K562 (cell line): ENCODE data around the gene NSF. TPM values are rescaled to one million over a fixed set of nuclear protein-coding genes. Genes with fewer than 3 reads are reported as not detected.

ENCODE experiments used
- ATAC-seq: fragments of 200-7000 bp; cut with Tn5 transposase; 3 replicates; pipeline ENCODE4 v1.9.1; 2020; ENCODE audit warnings: moderate library complexity
- BruUV-seq: library from RNA; stranded (reverse); fragments of 400-500 nt; replicated peaks from 2 replicates; lab custom pipeline; 2021; lab: Mats Ljungman, UMichigan
- CTCF ChIA-PET: fragments of 300-600 bp; formaldehyde crosslinking; extraction: SDS; loops from one replicate; lab custom pipeline; 2021; ENCODE audit warnings: low intra/inter-chr PET ratio; lab: Yijun Ruan, JAX
- POLR2A ChIA-PET: fragments of 300-600, 350-650 bp; sonication (Branson Sonifier 250); formaldehyde crosslinking; extraction: SDS; loops from one replicate; lab custom pipeline; 2021; ENCODE audit warnings: antibody characterized with exemption, inconsistent platforms; lab: Yijun Ruan, JAX
- DNase-seq, 4 experiments: peaks; one replicate each; pipeline versions ENCODE4 v3.0.0 to v3.0.0-alpha.2; 2011 to 2018; ENCODE audit warnings: low spot score in 3 of 4, mixed read lengths in 3 of 4; ENCODE audit errors: extremely low read depth in 1 of 4
- FAIRE-seq: peaks from 2 replicates; lab custom pipeline; 2011; peaks lifted over from hg19 to GRCh38; lab: Jason Lieb, UNC
- H2AFZ ChIP-seq: 2 replicates; pipeline ENCODE4 v1.6.0; 2011; ENCODE audit warnings: low read depth, low read length, control low read depth, inconsistent platforms
- H3K27ac ChIP-seq: fragments of 200-600 bp; 3 replicates; pipeline ENCODE4 v1.8.0; 2011; ENCODE audit warnings: low read depth, mild to moderate bottlenecking, control low read depth, inconsistent platforms, low read length, moderate library complexity, mixed read lengths; ENCODE audit errors: extremely low read depth
- H3K27me3 ChIP-seq, 2 experiments: fragments of 300-600 bp in 1 of 2; 2 replicates in 1 of 2; 3 replicates in 1 of 2; pipeline versions ENCODE4 v1.6.0 to v1.8.0; 2011; ENCODE audit warnings: inconsistent platforms in 2 of 2, low read length in 2 of 2, mild to moderate bottlenecking in 1 of 2, mixed read lengths in 1 of 2, moderate library complexity in 1 of 2; ENCODE audit not compliant: control insufficient read depth in 2 of 2, insufficient read depth in 2 of 2
- H3K36me3 ChIP-seq: fragments of 300-600 bp; 3 replicates; pipeline ENCODE4 v1.8.0; 2011; ENCODE audit warnings: mild to moderate bottlenecking, low read length, inconsistent platforms; ENCODE audit not compliant: control insufficient read depth, insufficient read depth
- H3K4me1 ChIP-seq, 2 experiments: fragments of 200-600 bp in 1 of 2; replicated peaks in 1 of 2; 2 replicates in 1 of 2; 3 replicates in 1 of 2; pipeline versions ENCODE4 v1.5.1 to v1.8.0; 2011; ENCODE audit warnings: inconsistent platforms in 2 of 2, low read length in 2 of 2, mild to moderate bottlenecking in 1 of 2, mixed read lengths in 1 of 2, moderate library complexity in 1 of 2; ENCODE audit not compliant: control insufficient read depth in 2 of 2, insufficient read depth in 2 of 2
- H3K4me2 ChIP-seq: 2 replicates; pipeline ENCODE4 v1.6.1; 2011; ENCODE audit warnings: low read length, control low read depth, inconsistent platforms, mixed read lengths; ENCODE audit not compliant: insufficient read depth
- H3K4me3 ChIP-seq: fragments of 200-600 bp; sonication (generic), shearing (Covaris generic); 2 replicates; pipeline ENCODE4 v1.5.1; 2016; ENCODE audit warnings: control low read depth, inconsistent platforms
- H3K79me2 ChIP-seq: fragments of 200-600 bp; 3 replicates; pipeline ENCODE4 v1.8.0; 2011; ENCODE audit warnings: low read length, inconsistent platforms; ENCODE audit not compliant: control insufficient read depth, insufficient read depth
- H3K9ac ChIP-seq, 2 experiments: 2 replicates each; pipeline versions ENCODE4 v1.6.0 to v1.6.1; 2011; ENCODE audit warnings: low read depth in 2 of 2, low read length in 2 of 2, control low read depth in 1 of 2, inconsistent platforms in 1 of 2, mild to moderate bottlenecking in 1 of 2, mixed read lengths in 1 of 2; ENCODE audit not compliant: insufficient read depth in 1 of 2
- H3K9me1 ChIP-seq: one replicate; pipeline ENCODE4 v1.6.0; 2011; ENCODE audit warnings: inconsistent platforms, mild to moderate bottlenecking, low read length, moderate library complexity; ENCODE audit not compliant: control insufficient read depth, insufficient read depth
- H3K9me3 ChIP-seq: replicated peaks from 2 replicates; pipeline ENCODE4 v1.5.1; 2011; ENCODE audit warnings: low read depth, low read length, inconsistent platforms; ENCODE audit not compliant: control insufficient read depth, insufficient read depth
- H4K20me1 ChIP-seq: replicated peaks from 2 replicates; pipeline ENCODE4 v1.6.1; 2011; ENCODE audit warnings: low read length, inconsistent platforms, mixed read lengths; ENCODE audit not compliant: control insufficient read depth, insufficient read depth
- E2F1 ChIP-seq: sonication (generic); formaldehyde crosslinking; IDR thresholded peaks from 2 replicates; pipeline ENCODE4 v1.8.1; 2023; ENCODE audit warnings: mild to moderate bottlenecking, missing genetic modification reagents, moderate library complexity
- ESRRB ChIP-seq: fragments of 250-450 bp; sonication (Bioruptor Pico); IDR thresholded peaks from 2 replicates; pipeline ENCODE4 v1.5.0; 2020; ENCODE audit warnings: mild to moderate bottlenecking, moderate library complexity, borderline replicate concordance
- LEF1 ChIP-seq: fragments of 450-650 bp; IDR thresholded peaks from 2 replicates; pipeline ENCODE4 v1.6.1; 2016; ENCODE audit warnings: mild to moderate bottlenecking
- NR3C1 ChIP-seq: sonication (generic); formaldehyde crosslinking; IDR thresholded peaks from 2 replicates; pipeline ENCODE4 v1.8.1; 2022; ENCODE audit warnings: missing genetic modification reagents
- RHOXF2B ChIP-seq: fragments of 250-450 bp; sonication (Bioruptor Pico); conservative IDR thresholded peaks from 2 replicates; pipeline ENCODE4 v1.5.1; 2021
- SIX5 ChIP-seq, 2 experiments: IDR thresholded peaks; 2 replicates each; pipeline ENCODE4 v1.6.1; 2011; ENCODE audit warnings: low read length in 2 of 2, borderline replicate concordance in 1 of 2, low read depth in 1 of 2, mild to moderate bottlenecking in 1 of 2, moderate library complexity in 1 of 2; ENCODE audit not compliant: insufficient read depth in 1 of 2
- SMC3 ChIP-seq: conservative IDR thresholded peaks from 2 replicates; pipeline ENCODE4 v1.6.1; 2011; ENCODE audit warnings: low read depth, low read length, improper control_type of control experiment; ENCODE audit not compliant: insufficient read depth
- ZNF263 ChIP-seq: sonication (generic); formaldehyde crosslinking; IDR thresholded peaks from 2 replicates; pipeline ENCODE4 v1.8.0; 2022; ENCODE audit warnings: mild to moderate bottlenecking, missing genetic modification reagents, borderline replicate concordance
- ZNF445 ChIP-seq: fragments of 250-450 bp; sonication (Bioruptor Pico); IDR thresholded peaks from 2 replicates; pipeline ENCODE4 v1.4.0; 2020; ENCODE audit warnings: low read depth, mild to moderate bottlenecking, moderate library complexity
- WGBS: fragments of 100-300 bp; shearing (Covaris generic); methylation state at CpG from one replicate; pipeline ENCODE4 v1.1.6; 2016; ENCODE audit warnings: low coverage, mixed read lengths; ENCODE audit not compliant: insufficient coverage; ENCODE audit errors: missing lambda C conversion rate; 5-methylcytosine and 5-hydroxymethylcytosine counted together
- in situ Hi-C: fragments of 300-500 bp; cut with MboI; formaldehyde crosslinking; loops from 4 replicates; pipeline ENCODE4 v1.15.0; 2018; ENCODE audit warnings: inconsistent platforms, mixed read lengths
- intact Hi-C: fragments of 100-400 bp; cut with micrococcal nuclease; formaldehyde crosslinking; loops from 2 replicates; pipeline ENCODE4 v1.14.2; 2022
- polyA plus RNA-seq, 8 experiments: library from polyadenylated mRNA; depleted of rRNA in 4 of 8; stranded (reverse) in 5 of 8; unstranded in 3 of 8; fragments of >200 nt; fragmentation: Nextera tagmentation in 2 of 8; fragmentation: Illumina TruSeq in 1 of 8; extraction: Ambion mirVana in 2 of 8; extraction: Trizol in 1 of 8; gene quantifications; 2 replicates each; pipeline versions ENCODE4 v1.2.1 to v1.2.3, GENCODE V29; 2011 to 2014; ENCODE audit warnings: inconsistent platforms in 1 of 8, missing spikeins in 1 of 8
- total RNA-seq, 7 experiments: library from RNA; depleted of rRNA in 6 of 7; stranded (reverse); fragments of >200 nt in 6 of 7; fragmentation: Illumina TruSeq in 2 of 7; extraction: Trizol in 2 of 7; gene quantifications; 2 replicates each; pipeline versions ENCODE4 v1.2.1 to v1.2.3, GENCODE V29; 2011 to 2021; ENCODE audit warnings: low replicate concordance in 1 of 7

Gene NSF
- total and polyA plus RNA-seq, 9 of the 15 experiments (the other 6 are each of a cell fraction or from before 2014, with no cell fraction given), result 16.7 to 39.8 (median 36.7) TPM

- Histone ChIP-seq H2AFZ (no peak overlapping the region), H3K4me1 (peaks cover 29% of the 10 kb centered on the region in 2 experiments), H3K4me3 (no peak overlapping the region), H3K9ac (no peak overlapping the region; a peak in 1 of 4 replicates), H3K79me2 (no peaks in the 10 kb centered on the region), H3K27me3 (no peaks in the 10 kb centered on the region), H3K9me3 (no peaks in the 10 kb centered on the region), H4K20me1 (no peaks in the 10 kb centered on the region)
- WGBS, result 67% methylated on average over 3 of the region's 3 CpGs
- DNase-seq, result no peak
- BruUV-seq, result no TSS peak
- TF ChIP-seq ZNF263 (CRISPR knock-in tag) (peak; percentile 53; the same call in 1 of the 2 replicates), SIX5 (IDR thresholded peaks at IDR 0.05; ENCODE audit: borderline replicate concordance in 1 of 2, insufficient read depth in 1 of 2, low read depth in 1 of 2, low read length in 2 of 2) (no peak)
- TF ChIP-seq, all 486 proteins: peak for 1
- intact Hi-C loops, result no loop called here
- ATAC-seq, result no peak
- no peak for FAIRE-seq
- no peaks in the 10 kb centered on the region for H3K36me3 ChIP-seq
- in situ Hi-C loops, result no loop called here
- CTCF ChIA-PET, result no interaction called here
- H3K9me1 ChIP-seq, result no peaks in the 10 kb centered on the region
- H3K4me2 ChIP-seq, result no peak overlapping the region
- no peak overlapping the region for H3K27ac ChIP-seq
- POLR2A ChIA-PET, result interaction anchor here (1.0 kb wide), 1 partner anchor 13 kb away, joined by 3 read pairs; no protein-coding TSS in a partner anchor
These were observed 199.7 kb downstream of the NSF start for GRCh38 chr17:46790216-46790615.

- Histone ChIP-seq H3K27me3 (no peaks in the 10 kb centered on the region), H3K9me1 (no peaks in the 10 kb centered on the region), H4K20me1 (no peaks in the 10 kb centered on the region), H3K4me2 (no peak overlapping the region), H3K27ac (no peak overlapping the region), H3K36me3 (no peaks in the 10 kb centered on the region), H3K4me3 (no peak overlapping the region), H3K79me2 (no peaks in the 10 kb centered on the region), H3K9ac (no peak overlapping the region), H3K4me1 (peaks cover 26 to 30% of the 10 kb centered on the region in 2 experiments), H2AFZ (no peak overlapping the region), H3K9me3 (no peaks in the 10 kb centered on the region)
- 53% methylated on average over 5 of the region's 5 CpGs for WGBS
- in situ Hi-C loops (no loop called here), intact Hi-C loops (no loop called here)
- DNase-seq, result no peak
- ATAC-seq, result no peak
- no peak for TF ChIP-seq LEF1
- no peak for TF ChIP-seq RHOXF2B (CRISPR knock-in tag)
- TF ChIP-seq SMC3, result no peak
- no peak for TF ChIP-seq ZNF445 (CRISPR knock-in tag)
- no peak for TF ChIP-seq ESRRB (CRISPR knock-in tag)
- TF ChIP-seq E2F1, result no peak
- TF ChIP-seq NR3C1 (CRISPR knock-in tag), result no peak
- ChIA-PET POLR2A (interaction anchor here (0.6 kb wide), 1 partner anchor 842 kb away, joined by 3 read pairs; no protein-coding TSS in a partner anchor), CTCF (no interaction called here)
- BruUV-seq, result no TSS peak
- FAIRE-seq, result no peak
These were observed 201.1 kb downstream of the NSF start for GRCh38 chr17:46791531-46791930.
